ENCODE data around the gene SET. TPM values are rescaled to one million over a fixed set of nuclear protein-coding genes. Genes with fewer than 3 reads are reported as not detected.

The SET gene
- total RNA-seq, 1 experiment from 2014 or later: 1,129 TPM

- Mint-ChIP-seq H3K9me3 (no peaks in the 10 kb centered on the region), H3K36me3 (peaks cover 3% of the 10 kb centered on the region; the same call in 1 of the 2 replicates), H3K27me3 (ENCODE audit: low read depth) (no peaks in the 10 kb centered on the region), H3K4me1 (no peaks in the 10 kb centered on the region), H3K4me3 (no peak overlapping the region), H3K27ac (no peak overlapping the region)
- ChIA-PET POLR2A (no interaction called here), CTCF (interaction anchor here (0.6 to 2.3 kb wide), 5 partner anchors 10 to 432 kb away, joined by 3 to 14 read pairs (median 5); partner anchors contain the start of genes SPOUT1 and ZDHHC12)
- TF ChIP-seq RELA (CRISPR knock-in tag; IDR thresholded peaks at IDR 0.05; ENCODE audit: borderline replicate concordance): no peak
- no peak for TF ChIP-seq ERG (CRISPR knock-in tag; IDR thresholded peaks at IDR 0.05)
- no peak for TF ChIP-seq NR1H2 (CRISPR knock-in tag; IDR thresholded peaks at IDR 0.05)
- no peak for TF ChIP-seq KAT7 (CRISPR knock-in tag; IDR thresholded peaks at IDR 0.05; ENCODE audit: borderline replicate concordance)
- TF ChIP-seq ZNF532 (CRISPR knock-in tag; IDR thresholded peaks at IDR 0.05; ENCODE audit: borderline replicate concordance): no peak
- TF ChIP-seq E2F1 (CRISPR knock-in tag; IDR thresholded peaks at IDR 0.05): no peak
- no peak for TF ChIP-seq ZNF232 (CRISPR knock-in tag; IDR thresholded peaks at IDR 0.05)
- DNase-seq (ENCODE audit: low spot score) (peak; percentile 27), ATAC-seq (peak; percentile 55)
Measured at GRCh38 chr9:128742401-128742800, 53.4 kb downstream of the SET start.

- Mint-ChIP-seq H3K9me3 (no peaks in the 10 kb centered on the region), H3K4me3 (no peak overlapping the region), H3K27me3 (ENCODE audit: low read depth) (no peaks in the 10 kb centered on the region)
Measured at GRCh38 chr9:128743421-128743820, 54.4 kb downstream of the SET start.

More at GRCh38 chr9:128743421-128743820, 54.4 kb downstream of the SET start:
- DNase-seq (ENCODE audit: low spot score) (no peak), ATAC-seq (no peak)
- ChIA-PET POLR2A (no interaction called here), CTCF (interaction anchor here (0.7 to 3.8 kb wide), 3 partner anchors 10 to 304 kb away, joined by 4 to 17 read pairs (median 5); partner anchors contain the start of gene ZDHHC12)
- H3K36me3 Mint-ChIP-seq: no peaks in the 10 kb centered on the region; the same call in 1 of the 2 replicates
- TF ChIP-seq RELA (CRISPR knock-in tag; IDR thresholded peaks at IDR 0.05; ENCODE audit: borderline replicate concordance) (no peak), ZNF121 (CRISPR knock-in tag; IDR thresholded peaks at IDR 0.05) (0 out of 2 replicates have a peak, but pooled peaks have one; percentile 37), MLX (CRISPR knock-in tag; IDR thresholded peaks at IDR 0.05) (no peak), GTF2I (CRISPR knock-in tag; conservative IDR thresholded peaks at IDR 0.05) (0 out of 2 replicates have a peak, but pooled peaks have one; percentile 26), ZNF423 (CRISPR knock-in tag; IDR thresholded peaks at IDR 0.05) (no peak)
- no peaks in the 10 kb centered on the region for H3K4me1 Mint-ChIP-seq
- no peak overlapping the region for H3K27ac Mint-ChIP-seq

Other genes with a start within 250 kb of the SET start
- 29.3 to 31.9 TPM (median 29.9 TPM) in 3 replicates for gene ODF2, start 233.2 kb upstream of the SET start, total RNA-seq (2021)
- gene GLE1, start 184.5 kb upstream of the SET start, total RNA-seq (2021): 19.0 to 19.7 TPM (median 19.3 TPM) in 3 replicates
- 213 to 255 TPM (median 224 TPM) in 3 replicates for gene SPTAN1, start 136.6 kb upstream of the SET start, total RNA-seq (2021)
- 57.5 to 71.1 TPM (median 64.5 TPM) in 3 replicates for gene DYNC2I2, start 32.4 kb upstream of the SET start, total RNA-seq (2021)
- gene PKN3, start 13.3 kb downstream of the SET start, total RNA-seq (2021): 24.1 to 28.9 TPM (median 27.5 TPM) in 3 replicates
- gene ZDHHC12, start 34.9 kb downstream of the SET start, total RNA-seq (2021): 39.7 to 46.3 TPM (median 45.2 TPM) in 3 replicates
- 20.6 to 24.5 TPM (median 23.8 TPM) in 3 replicates for gene ZER1, start 82.7 kb downstream of the SET start, total RNA-seq (2021)
- gene TBC1D13, start 98.0 kb downstream of the SET start, total RNA-seq (2021): 20.8 to 23.2 TPM (median 21.6 TPM) in 3 replicates
- gene ENDOG, start 129.3 kb downstream of the SET start, total RNA-seq (2021): 25.8 to 28.7 TPM (median 25.8 TPM) in 3 replicates
- gene SPOUT1, start 140.6 kb downstream of the SET start, total RNA-seq (2021): 76.8 to 79.3 TPM (median 77.5 TPM) in 3 replicates
- 31.4 to 34.1 TPM (median 33.0 TPM) in 3 replicates for gene KYAT1, start 192.7 kb downstream of the SET start, total RNA-seq (2021)
- 63.8 to 83.5 TPM (median 64.5 TPM) in 3 replicates for gene LRRC8A, start 192.9 kb downstream of the SET start, total RNA-seq (2021)
- 14.6 to 21.3 TPM (median 20.0 TPM) in 3 replicates for gene PHYHD1, start 231.8 kb downstream of the SET start, total RNA-seq (2021)